ENCODE measurements around the gene RBP2.

DNA sequence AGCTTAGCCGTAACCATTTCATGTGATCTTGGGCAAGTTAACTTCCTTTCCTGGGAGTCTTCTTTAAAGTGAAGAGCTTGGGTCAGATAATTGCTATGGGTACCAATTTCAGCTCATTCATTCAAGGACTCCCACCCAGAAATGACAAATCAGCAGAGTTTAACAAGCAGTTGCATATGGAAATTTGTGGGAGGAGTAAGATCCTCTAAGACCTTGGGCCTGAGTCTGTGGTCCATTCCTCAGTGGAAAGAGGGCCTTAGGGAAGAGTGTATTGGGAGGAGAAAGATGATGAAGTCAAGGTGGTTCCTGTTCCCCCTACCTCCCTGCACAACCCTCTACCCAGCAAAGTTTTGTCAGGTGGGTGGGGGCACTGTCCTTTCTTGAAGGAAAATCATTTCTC is 42.1 kb downstream of the RBP2 start:
- TF ChIP-seq POLR2A (IDR thresholded peaks at IDR 0.05), result no peak
- TF ChIP-seq, protein P1, sequence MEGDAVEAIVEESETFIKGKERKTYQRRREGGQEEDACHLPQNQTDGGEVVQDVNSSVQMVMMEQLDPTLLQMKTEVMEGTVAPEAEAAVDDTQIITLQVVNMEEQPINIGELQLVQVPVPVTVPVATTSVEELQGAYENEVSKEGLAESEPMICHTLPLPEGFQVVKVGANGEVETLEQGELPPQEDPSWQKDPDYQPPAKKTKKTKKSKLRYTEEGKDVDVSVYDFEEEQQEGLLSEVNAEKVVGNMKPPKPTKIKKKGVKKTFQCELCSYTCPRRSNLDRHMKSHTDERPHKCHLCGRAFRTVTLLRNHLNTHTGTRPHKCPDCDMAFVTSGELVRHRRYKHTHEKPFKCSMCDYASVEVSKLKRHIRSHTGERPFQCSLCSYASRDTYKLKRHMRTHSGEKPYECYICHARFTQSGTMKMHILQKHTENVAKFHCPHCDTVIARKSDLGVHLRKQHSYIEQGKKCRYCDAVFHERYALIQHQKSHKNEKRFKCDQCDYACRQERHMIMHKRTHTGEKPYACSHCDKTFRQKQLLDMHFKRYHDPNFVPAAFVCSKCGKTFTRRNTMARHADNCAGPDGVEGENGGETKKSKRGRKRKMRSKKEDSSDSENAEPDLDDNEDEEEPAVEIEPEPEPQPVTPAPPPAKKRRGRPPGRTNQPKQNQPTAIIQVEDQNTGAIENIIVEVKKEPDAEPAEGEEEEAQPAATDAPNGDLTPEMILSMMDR (IDR thresholded peaks at IDR 0.05), result no peak
